H1 (cell line): ENCODE results near the gene VSX1. TPM values are rescaled to one million over a fixed set of nuclear protein-coding genes. Genes with fewer than 3 reads are reported as not detected.

ENCODE experiments used
- CTCF ChIA-PET: fragments of 300-600 bp; sonication (Branson Sonifier 250); formaldehyde crosslinking; loops from one replicate; lab custom pipeline; 2021; ENCODE audit not compliant: partially characterized antibody; lab: Charles Lee
- POLR2A ChIA-PET: fragments of 300-600 bp; sonication (Branson Sonifier 250); formaldehyde crosslinking; loops from one replicate; lab custom pipeline; 2021; ENCODE audit warnings: inconsistent platforms; ENCODE audit not compliant: partially characterized antibody; lab: Charles Lee
- DNase-seq, 2 experiments: peaks; one replicate each; pipeline versions ENCODE4 v3.0.0 to v3.0.0-alpha.2; 2010 to 2022; ENCODE audit warnings: low spot score in 2 of 2, low read depth in 1 of 2, mixed read lengths in 1 of 2
- FAIRE-seq: peaks from 2 replicates; lab custom pipeline; 2011; peaks lifted over from hg19 to GRCh38; lab: Jason Lieb, UNC
- H2AFZ ChIP-seq: 2 replicates; pipeline ENCODE4 v1.8.1; 2012; ENCODE audit warnings: low read length, inconsistent platforms
- H2AK5ac ChIP-seq: 2 replicates; pipeline ENCODE4 v1.6.1; 2013; ENCODE audit warnings: low read depth, low read length
- H2BK120ac ChIP-seq: replicated peaks from 2 replicates; pipeline ENCODE3; 2013; ENCODE audit warnings: low read depth, low read length, inconsistent platforms
- H2BK12ac ChIP-seq: 2 replicates; pipeline ENCODE4 v1.6.1; 2013; ENCODE audit warnings: low read depth, low read length
- H2BK15ac ChIP-seq: 2 replicates; pipeline ENCODE4 v1.6.1; 2013; ENCODE audit warnings: low read length
- H2BK20ac ChIP-seq: 2 replicates; pipeline ENCODE4 v1.6.1; 2013; ENCODE audit warnings: low read length
- H2BK5ac ChIP-seq: 2 replicates; pipeline ENCODE4 v1.6.1; 2013; ENCODE audit warnings: low read depth, low read length
- H3K14ac ChIP-seq: 2 replicates; pipeline ENCODE4 v1.6.1; 2013; ENCODE audit warnings: inconsistent platforms; ENCODE audit not compliant: insufficient read length
- H3K18ac ChIP-seq: 2 replicates; pipeline ENCODE4 v1.6.1; 2013; ENCODE audit warnings: low read length; ENCODE audit errors: extremely low read depth
- H3K23ac ChIP-seq: 2 replicates; pipeline ENCODE4 v1.6.1; 2013; ENCODE audit warnings: inconsistent platforms; ENCODE audit not compliant: insufficient read length
- H3K23me2 ChIP-seq: 2 replicates; pipeline ENCODE4 v1.6.1; 2013; ENCODE audit warnings: low read depth, low read length
- H3K27ac ChIP-seq: 2 replicates; pipeline ENCODE4 v1.6.1; 2011; ENCODE audit warnings: low read depth, low read length, inconsistent platforms
- H3K27me3 ChIP-seq, 4 experiments: replicated peaks in 1 of 4; 1 replicate in 1 of 4; 2 replicates in 3 of 4; pipeline versions ENCODE4 v1.6.1 to v1.8.1; 2011 to 2013; ENCODE audit warnings: low read length in 3 of 4, mild to moderate bottlenecking in 3 of 4, inconsistent platforms in 2 of 4, mixed read lengths in 2 of 4, moderate library complexity in 1 of 4; ENCODE audit not compliant: control insufficient read depth in 3 of 4, insufficient read depth in 3 of 4; ENCODE audit errors: extremely low read depth in 1 of 4
- H3K36me3 ChIP-seq, 4 experiments: 2 replicates each; pipeline versions ENCODE4 v1.6.1 to v1.8.1; 2011 to 2013; ENCODE audit warnings: mild to moderate bottlenecking in 4 of 4, low read length in 3 of 4, moderate library complexity in 2 of 4, control low read depth in 1 of 4, inconsistent platforms in 1 of 4; ENCODE audit not compliant: insufficient read depth in 4 of 4, control insufficient read depth in 2 of 4
- H3K4ac ChIP-seq: replicated peaks from 2 replicates; pipeline ENCODE3; 2013; ENCODE audit warnings: low read length, low read depth, mixed read lengths, inconsistent platforms; ENCODE audit not compliant: insufficient read length
- H3K4me1 ChIP-seq, 4 experiments: replicated peaks in 1 of 4; 1 replicate in 1 of 4; 2 replicates in 3 of 4; pipeline versions ENCODE4 v1.6.1 to v1.8.1; 2011 to 2013; ENCODE audit warnings: low read length in 3 of 4, inconsistent platforms in 2 of 4, mixed read lengths in 1 of 4; ENCODE audit not compliant: insufficient read depth in 4 of 4, control insufficient read depth in 3 of 4
- H3K4me2 ChIP-seq, 2 experiments: 2 replicates each; pipeline versions ENCODE4 v1.6.1 to v1.8.1; 2011 to 2013; ENCODE audit warnings: low read depth in 2 of 2, low read length in 2 of 2, control low read depth in 1 of 2, inconsistent platforms in 1 of 2, mild to moderate bottlenecking in 1 of 2; ENCODE audit not compliant: insufficient read depth in 1 of 2
- H3K4me3 ChIP-seq, 4 experiments: fragments of 200-600, 300-600 bp in 1 of 4; sonication (generic), shearing (Covaris generic), sonication (Bioruptor Twin) in 1 of 4; 2 replicates each; pipeline versions ENCODE4 v1.5.1 to v1.8.1; 2011 to 2016; ENCODE audit warnings: low read length in 4 of 4, low read depth in 3 of 4, control low read depth in 2 of 4, inconsistent platforms in 2 of 4, mild to moderate bottlenecking in 2 of 4, mixed read lengths in 1 of 4, moderate library complexity in 1 of 4; ENCODE audit not compliant: insufficient read depth in 2 of 4; ENCODE audit errors: extremely low read depth in 1 of 4
- H3K56ac ChIP-seq: replicated peaks from 2 replicates; pipeline ENCODE3; 2013; ENCODE audit warnings: low read depth, mild to moderate bottlenecking, mixed read lengths, low read length, inconsistent platforms; ENCODE audit not compliant: insufficient read length
- H3K79me1 ChIP-seq: 2 replicates; pipeline ENCODE4 v1.6.1; 2013; ENCODE audit warnings: low read depth, low read length, control low read depth
- H3K79me2 ChIP-seq, 2 experiments: 2 replicates each; pipeline versions ENCODE4 v1.6.1 to v1.8.1; 2012 to 2013; ENCODE audit warnings: low read length in 2 of 2, mild to moderate bottlenecking in 2 of 2, inconsistent platforms in 1 of 2; ENCODE audit not compliant: insufficient read depth in 2 of 2, control insufficient read depth in 1 of 2
- H3K9ac ChIP-seq, 4 experiments: replicated peaks in 1 of 4; 1 replicate in 1 of 4; 2 replicates in 3 of 4; pipeline versions ENCODE4 v1.6.1 to v1.8.1; 2011 to 2013; ENCODE audit warnings: low read depth in 3 of 4, low read length in 3 of 4, control low read depth in 2 of 4, mild to moderate bottlenecking in 2 of 4, moderate library complexity in 2 of 4, inconsistent platforms in 1 of 4; ENCODE audit errors: extremely low read depth in 1 of 4
- H3K9me3 ChIP-seq, 2 experiments: 2 replicates each; pipeline versions ENCODE4 v1.6.1 to v1.8.1; 2012 to 2013; ENCODE audit warnings: mild to moderate bottlenecking in 2 of 2, moderate library complexity in 2 of 2, control low read depth in 1 of 2, inconsistent platforms in 1 of 2, low read depth in 1 of 2, low read length in 1 of 2, mixed read lengths in 1 of 2; ENCODE audit not compliant: insufficient read depth in 2 of 2
- H4K20me1 ChIP-seq, 2 experiments: replicated peaks in 1 of 2; 2 replicates each; pipeline versions ENCODE3 to v1.8.1; 2011 to 2013; ENCODE audit warnings: inconsistent platforms in 2 of 2, low read length in 2 of 2, mild to moderate bottlenecking in 1 of 2; ENCODE audit not compliant: insufficient read depth in 2 of 2, control insufficient read depth in 1 of 2
- H4K5ac ChIP-seq: 2 replicates; pipeline ENCODE4 v1.6.1; 2013; ENCODE audit warnings: low read length, low read depth, mixed read lengths, inconsistent platforms; ENCODE audit not compliant: insufficient read length
- H4K8ac ChIP-seq: 2 replicates; pipeline ENCODE4 v1.8.0; 2013; ENCODE audit warnings: mild to moderate bottlenecking, moderate library complexity, low read length, inconsistent platforms; ENCODE audit not compliant: insufficient read depth; ENCODE audit errors: extremely low read depth
- H4K91ac ChIP-seq: replicated peaks from 2 replicates; pipeline ENCODE3; 2013; ENCODE audit warnings: low read length, mixed read lengths, inconsistent platforms; ENCODE audit not compliant: insufficient read length
- SIN3A ChIP-seq, 2 experiments: IDR thresholded peaks in 1 of 2; conservative IDR thresholded peaks in 1 of 2; 2 replicates each; pipeline ENCODE4 v1.6.1; 2011 to 2012; ENCODE audit warnings: low read length in 2 of 2, improper control_type of control experiment in 1 of 2, low read depth in 1 of 2, mild to moderate bottlenecking in 1 of 2
- SP4 ChIP-seq: IDR thresholded peaks from 2 replicates; pipeline ENCODE4 v1.6.1; 2012; ENCODE audit warnings: low read length, inconsistent platforms
- TBP ChIP-seq: IDR thresholded peaks from 2 replicates; pipeline ENCODE4 v1.6.1; 2011; ENCODE audit warnings: low read depth, low read length, improper control_type of control experiment
- WGBS, 2 experiments: shearing (Covaris generic) in 1 of 2; methylation state at CpG; one replicate each; pipeline versions ENCODE4 v1.1.6 to v1.1.7; 2013 to 2015; ENCODE audit warnings: low lambda C conversion rate in 2 of 2, mixed read lengths in 2 of 2, inconsistent platforms in 1 of 2, low coverage in 1 of 2, missing lambda C conversion rate in 1 of 2; ENCODE audit not compliant: insufficient replicate concordance in 2 of 2, insufficient coverage in 1 of 2, insufficient read length in 1 of 2; ENCODE audit errors: extremely low coverage in 1 of 2, missing lambda C conversion rate in 1 of 2; 5-methylcytosine and 5-hydroxymethylcytosine counted together
- polyA plus RNA-seq, 7 experiments: library from polyadenylated mRNA; depleted of rRNA in 3 of 7; stranded (reverse) in 5 of 7; unstranded in 2 of 7; fragments of >200 nt in 5 of 7; fragments of 200-250 nt in 2 of 7; gene quantifications; 1 replicate in 5 of 7; 2 replicates in 1 of 7; 4 replicates in 1 of 7; pipeline versions ENCODE4 v1.2.1 to v1.2.3, GENCODE V29; 2011 to 2013; ENCODE audit warnings: missing spikeins in 2 of 7, mixed read lengths in 2 of 7
- total RNA-seq: library from RNA; stranded (reverse); fragmentation: NEBNext Ultra II Directional; extraction: Animal tissue kit (Norgen Biotek cat#: 25700); gene quantifications from 2 replicates; pipeline ENCODE4 v1.2.1, GENCODE V29; 2021

VSX1 gene
- total and polyA plus RNA-seq, 2 of the 8 experiments (the other 6 are each of a cell fraction or from before 2014, with no cell fraction given): 0.14 TPM; not detected in 1

DNA sequence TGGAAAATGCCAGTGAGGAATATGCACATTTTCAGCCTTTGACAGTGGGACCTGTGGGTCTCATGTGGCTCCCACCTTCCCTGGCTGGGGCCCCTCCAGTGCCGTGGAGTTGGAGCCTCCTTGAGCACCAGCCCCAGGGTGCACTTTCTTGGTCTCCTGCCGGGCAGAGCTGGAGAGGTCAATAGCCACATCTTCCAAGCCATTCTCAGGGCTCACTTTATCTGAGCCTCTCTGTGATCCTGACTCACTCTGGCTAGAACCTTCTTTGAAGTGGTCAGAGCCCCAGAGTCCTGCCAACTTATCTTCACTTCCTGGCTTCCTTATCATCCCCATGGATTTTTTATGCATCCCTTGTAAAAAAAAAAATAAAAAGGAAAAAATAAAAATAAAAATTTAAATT, 5.7 kb downstream of the VSX1 start:
- Histone ChIP-seq H2BK15ac (no peak overlapping the region), H2BK120ac (no peak overlapping the region), H3K4me1 (peaks cover 0 to 9% (median 4%) of the 10 kb centered on the region in 4 experiments; a peak in 5 of 7 replicates), H3K23me2 (no peaks in the 10 kb centered on the region; the same call in 1 of the 2 replicates), H2BK20ac (no peak overlapping the region), H3K4me2 (no peak overlapping the region; a peak in 1 of 4 replicates), H4K91ac (no peak overlapping the region), H3K27me3 (peaks cover 14 to 45% (median 40%) of the 10 kb centered on the region in 4 experiments), H3K4me3 (no peak overlapping the region), H2AK5ac (no peak overlapping the region)
- CTCF ChIA-PET: interaction anchor here (1.2 to 1.4 kb wide), 2 partner anchors 11 to 111 kb away, joined by 3 to 5 read pairs; no protein-coding TSS in a partner anchor
- no peak for TF ChIP-seq TBP
- no peak for TF ChIP-seq SIN3A (conservative IDR thresholded peaks at IDR 0.05 in 1 of 2, IDR thresholded peaks at IDR 0.05 in 1 of 2; ENCODE audit: low read depth in 1 of 2, low read length in 2 of 2)
- TF ChIP-seq SP4: no peak
- TF ChIP-seq, all 59 proteins: peak for 0
- no peaks in the 10 kb centered on the region for H3K9me3 ChIP-seq
- H3K23ac ChIP-seq: no peak overlapping the region
- H4K5ac ChIP-seq: no peak overlapping the region
- no peaks in the 10 kb centered on the region for H4K20me1 ChIP-seq
- H2AFZ ChIP-seq: no peak overlapping the region
- H3K56ac ChIP-seq: no peak overlapping the region
- H2BK12ac ChIP-seq: no peak overlapping the region
- 79% methylated on average over 2 of the region's 2 CpGs; no CpG with 5 or more reads in 1 of the 2 experiments for WGBS, 2 experiments
- no peaks in the 10 kb centered on the region for H3K79me2 ChIP-seq
- H4K8ac ChIP-seq: no peak overlapping the region
- DNase-seq (no peak), FAIRE-seq (no peak)
- no peaks in the 10 kb centered on the region for H3K79me1 ChIP-seq
- H3K18ac ChIP-seq: no peak overlapping the region
- H3K14ac ChIP-seq: no peak overlapping the region
- POLR2A ChIA-PET: no interaction called here
- no peak overlapping the region for H3K9ac ChIP-seq
- no peak overlapping the region for H2BK5ac ChIP-seq
- no peak overlapping the region for H3K4ac ChIP-seq
- H3K36me3 ChIP-seq: no peaks in the 10 kb centered on the region
- no peak overlapping the region for H3K27ac ChIP-seq
